ENCODE data around the gene LMOD1. TPM values are rescaled to one million over a fixed set of nuclear protein-coding genes. Genes with fewer than 3 reads are reported as not detected.
A peak's percentile ranks its signal among the peaks of the same experiment; 100 is the strongest.
"Not testable (repeated sequence)": the region's sequence is repeated elsewhere in the genome, so short reads cannot be mapped to it uniquely, and the experiment has no call there.

LMOD1 gene
- total RNA-seq, 1 experiment from 2014 or later: not detected

- DNase-seq (ENCODE audit: low spot score): no peak
These were observed 84.9 kb downstream of the LMOD1 start for GRCh38 chr1:201861448-201861847.

GRCh38 chr1:201859424-201859823 lies 86.9 kb downstream of the LMOD1 start:
- no peak for DNase-seq (ENCODE audit: low spot score)

DNA sequence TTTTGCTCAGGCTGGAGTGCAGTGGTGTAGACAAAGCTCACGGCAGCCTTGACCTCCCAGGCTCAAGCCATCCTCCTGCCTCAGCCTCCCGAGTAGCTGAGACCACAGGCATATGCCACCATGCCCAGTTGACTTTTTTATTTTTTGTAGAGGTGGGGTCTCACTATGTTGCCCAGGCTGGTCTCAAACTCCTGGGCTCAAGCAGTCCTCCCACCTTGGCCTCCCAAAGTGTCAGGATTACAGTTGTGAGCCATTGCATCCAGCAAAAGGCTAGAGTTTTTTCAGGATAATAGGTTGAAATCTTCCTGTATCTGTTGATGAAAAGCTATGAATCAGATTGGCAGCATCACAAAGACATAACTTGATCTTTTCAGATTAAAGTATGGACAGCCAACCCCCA lies 89.6 kb downstream of the LMOD1 start:
- DNase-seq (ENCODE audit: low spot score): not testable (repeated sequence)

- DNase-seq (ENCODE audit: low spot score): no peak
These were observed 94.4 kb downstream of the LMOD1 start for GRCh38 chr1:201851949-201852348.

DNA sequence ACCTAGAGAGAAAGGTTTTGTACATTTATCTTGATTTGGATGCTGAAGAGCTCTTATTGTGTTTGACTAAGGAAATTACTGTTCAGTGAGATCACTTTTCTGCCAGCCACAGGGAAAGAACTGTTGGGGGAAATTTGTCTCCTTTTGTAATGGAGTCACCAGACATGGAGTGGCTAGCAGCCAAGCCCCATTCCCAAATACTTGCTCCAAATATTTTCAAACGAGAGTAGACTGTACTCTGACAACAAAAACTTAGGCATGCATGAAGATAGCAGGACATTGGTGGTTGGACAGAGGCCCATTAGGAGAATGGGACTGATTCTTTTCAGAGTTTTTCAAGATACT lies 96.3 kb downstream of the LMOD1 start:
- DNase-seq (ENCODE audit: low spot score): peak; percentile 82

- DNase-seq (ENCODE audit: low spot score): no peak
These were observed 96.8 kb downstream of the LMOD1 start for GRCh38 chr1:201849372-201850052.

GRCh38 chr1:201848230-201848629 lies 98.1 kb downstream of the LMOD1 start:
- DNase-seq (ENCODE audit: low spot score): no peak

DNA sequence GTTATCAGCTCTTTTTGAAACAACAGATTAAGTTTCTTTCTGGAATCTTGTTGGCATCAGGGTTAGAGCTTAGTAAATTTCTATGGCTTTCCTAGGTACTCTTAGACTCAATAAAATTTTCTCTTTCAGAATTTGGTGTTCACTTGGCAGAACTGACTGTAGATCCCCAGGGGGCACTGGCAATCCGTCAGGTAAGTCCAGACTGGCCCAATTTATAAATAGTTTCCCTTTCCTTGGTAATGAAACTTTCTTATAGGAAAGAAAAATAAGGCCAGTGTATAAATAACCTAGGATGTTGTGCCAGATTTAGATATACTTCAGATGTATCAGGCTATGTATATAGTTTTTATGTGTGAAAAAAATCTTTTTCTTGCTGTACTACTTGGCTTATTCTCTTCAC lies 99.2 kb downstream of the LMOD1 start:
- DNase-seq (ENCODE audit: low spot score): no peak

Other genes starting within 250 kb of the LMOD1 start
- 41.4 and 44.7 TPM in 2 replicates for gene IPO9, start 117.4 kb downstream of the LMOD1 start, total RNA-seq (2014; rRNA removed; shearing (Covaris generic))
- gene SHISA4, start 57.6 kb downstream of the LMOD1 start, total RNA-seq (2014; rRNA removed; shearing (Covaris generic)): 49.5 and 53.5 TPM in 2 replicates
- 221 and 246 TPM in 2 replicates for gene TIMM17A, start 9.0 kb upstream of the LMOD1 start, total RNA-seq (2014; rRNA removed; shearing (Covaris generic))
- 112 and 125 TPM in 2 replicates for gene RNPEP, start 36.1 kb upstream of the LMOD1 start, total RNA-seq (2014; rRNA removed; shearing (Covaris generic))
- gene ELF3, start 64.0 kb upstream of the LMOD1 start, total RNA-seq (2014; rRNA removed; shearing (Covaris generic)): 8.9 and 39.4 TPM in 2 replicates
- gene GPR37L1, start 176.4 kb upstream of the LMOD1 start, total RNA-seq (2014; rRNA removed; shearing (Covaris generic)): 0.03 and 0.60 TPM in 2 replicates
- gene ARL8A, start 198.2 kb upstream of the LMOD1 start, total RNA-seq (2014; rRNA removed; shearing (Covaris generic)): 42.6 and 57.9 TPM in 2 replicates
- not detected in 2 replicates for gene PTPN7, start 214.1 kb upstream of the LMOD1 start, total RNA-seq (2014; rRNA removed; shearing (Covaris generic))
- not detected in 2 replicates for gene LGR6, start 247.3 kb upstream of the LMOD1 start, total RNA-seq (2014; rRNA removed; shearing (Covaris generic))

Data from A172 (cell line).